ENCODE data around the gene ZNF529. TPM values are rescaled to one million over a fixed set of nuclear protein-coding genes. Genes with fewer than 3 reads are reported as not detected.

Gene ZNF529
- polyA plus RNA-seq, 2 of the 4 experiments (the other 2 are of a cell fraction): 3.1 to 7.0 TPM

DNA sequence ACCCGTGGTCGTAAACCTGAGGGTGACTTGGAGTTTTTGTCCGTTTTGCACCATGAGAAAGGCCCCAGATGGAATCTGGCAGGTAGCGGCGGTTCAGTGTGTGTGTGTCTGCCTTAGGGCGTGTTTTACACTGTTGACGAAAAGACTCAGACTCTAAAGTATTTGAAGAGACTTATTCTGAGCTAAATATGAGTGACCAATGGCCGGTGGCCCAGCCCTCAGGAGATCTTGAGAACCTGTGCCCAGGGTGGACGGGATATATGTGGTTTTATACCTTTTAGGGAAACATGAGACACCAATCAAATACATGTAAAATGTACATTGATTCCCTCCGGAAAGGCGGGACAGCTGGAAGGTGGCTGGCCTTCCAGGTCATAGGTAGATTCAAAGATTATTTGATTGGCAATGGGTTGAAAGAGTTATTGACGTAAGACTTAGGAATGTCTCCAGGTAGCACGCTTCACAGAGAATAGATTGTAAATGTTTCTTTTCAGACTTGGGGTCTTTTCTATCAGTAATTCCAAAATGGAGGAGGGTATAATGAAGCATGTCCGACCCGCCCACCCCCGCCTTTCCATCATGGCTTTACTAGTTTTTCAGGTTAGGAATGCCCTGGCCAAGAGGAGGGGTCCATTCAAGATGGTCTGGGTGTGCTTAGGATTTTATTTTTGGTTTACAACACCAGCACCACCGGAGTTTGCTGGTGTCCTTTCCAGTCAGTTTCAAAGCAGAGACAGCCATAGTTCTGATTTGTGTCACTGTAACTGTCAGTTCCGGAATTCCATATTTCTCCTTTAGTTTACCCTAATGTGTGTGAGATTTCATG, 1.0 kb upstream of the ZNF529 start:
- CTCF ChIA-PET: interaction anchor here (0.6 to 1.2 kb wide), 2 partner anchors 21 to 238 kb away, joined by 3 read pairs; no protein-coding TSS in a partner anchor

DNA sequence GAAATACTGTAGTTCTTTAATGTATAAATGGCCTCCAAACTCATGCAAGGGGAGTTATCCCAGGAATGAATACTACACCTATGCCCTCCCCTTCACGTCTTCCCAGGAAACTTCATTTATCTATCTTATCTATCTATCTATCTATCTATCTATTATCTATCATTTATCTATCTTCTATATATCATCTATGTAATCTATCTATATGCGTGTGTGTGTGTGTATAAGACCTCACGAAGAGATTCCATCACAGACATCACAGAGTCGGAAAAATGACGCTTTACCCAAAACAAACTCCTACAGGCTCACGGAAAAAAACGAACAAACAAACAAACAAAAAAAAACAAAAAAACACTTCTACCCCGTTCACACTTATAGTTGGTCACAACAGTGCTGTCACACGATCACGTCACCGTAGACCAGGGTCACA, 486 bp downstream of the ZNF529 start:
- DNase-seq (ENCODE audit: low read depth in 1 of 2, low spot score in 1 of 2): no peak
- no peaks in the 10 kb centered on the region for H3K4me1 ChIP-seq
- peak overlapping the region; percentile 72 to 86 for H3K27ac ChIP-seq
- ChIA-PET POLR2A (interaction anchor here (1.0 to 1.9 kb wide), 7 partner anchors 44 to 505 kb away, joined by 3 to 21 read pairs (median 6); partner anchors contain the start of genes ZNF146, ZNF260, ZNF420 and ZNF461), CTCF (interaction anchor here (0.9 kb wide), 1 partner anchor 204 kb away, joined by 3 read pairs; no protein-coding TSS in a partner anchor)
- peak overlapping the region; percentile 65 for H3K4me2 ChIP-seq
- TF ChIP-seq NPAS2 (CRISPR knock-in tag; IDR thresholded peaks at IDR 0.05; ENCODE audit: borderline replicate concordance): no peak
- TF ChIP-seq TFCP2L1 (CRISPR knock-in tag; IDR thresholded peaks at IDR 0.05): no peak
- TF ChIP-seq, protein P1, sequence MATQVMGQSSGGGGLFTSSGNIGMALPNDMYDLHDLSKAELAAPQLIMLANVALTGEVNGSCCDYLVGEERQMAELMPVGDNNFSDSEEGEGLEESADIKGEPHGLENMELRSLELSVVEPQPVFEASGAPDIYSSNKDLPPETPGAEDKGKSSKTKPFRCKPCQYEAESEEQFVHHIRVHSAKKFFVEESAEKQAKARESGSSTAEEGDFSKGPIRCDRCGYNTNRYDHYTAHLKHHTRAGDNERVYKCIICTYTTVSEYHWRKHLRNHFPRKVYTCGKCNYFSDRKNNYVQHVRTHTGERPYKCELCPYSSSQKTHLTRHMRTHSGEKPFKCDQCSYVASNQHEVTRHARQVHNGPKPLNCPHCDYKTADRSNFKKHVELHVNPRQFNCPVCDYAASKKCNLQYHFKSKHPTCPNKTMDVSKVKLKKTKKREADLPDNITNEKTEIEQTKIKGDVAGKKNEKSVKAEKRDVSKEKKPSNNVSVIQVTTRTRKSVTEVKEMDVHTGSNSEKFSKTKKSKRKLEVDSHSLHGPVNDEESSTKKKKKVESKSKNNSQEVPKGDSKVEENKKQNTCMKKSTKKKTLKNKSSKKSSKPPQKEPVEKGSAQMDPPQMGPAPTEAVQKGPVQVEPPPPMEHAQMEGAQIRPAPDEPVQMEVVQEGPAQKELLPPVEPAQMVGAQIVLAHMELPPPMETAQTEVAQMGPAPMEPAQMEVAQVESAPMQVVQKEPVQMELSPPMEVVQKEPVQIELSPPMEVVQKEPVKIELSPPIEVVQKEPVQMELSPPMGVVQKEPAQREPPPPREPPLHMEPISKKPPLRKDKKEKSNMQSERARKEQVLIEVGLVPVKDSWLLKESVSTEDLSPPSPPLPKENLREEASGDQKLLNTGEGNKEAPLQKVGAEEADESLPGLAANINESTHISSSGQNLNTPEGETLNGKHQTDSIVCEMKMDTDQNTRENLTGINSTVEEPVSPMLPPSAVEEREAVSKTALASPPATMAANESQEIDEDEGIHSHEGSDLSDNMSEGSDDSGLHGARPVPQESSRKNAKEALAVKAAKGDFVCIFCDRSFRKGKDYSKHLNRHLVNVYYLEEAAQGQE (IDR thresholded peaks at IDR 0.05): no peak
- no peak for ATAC-seq
- H3K9me3 ChIP-seq: peaks cover 95% of the 10 kb centered on the region
- peak overlapping the region; percentile 71 for H3K4me3 ChIP-seq
- 18% methylated on average over 11 of the region's 11 CpGs for WGBS (ENCODE audit: missing lambda C conversion rate)
- FAIRE-seq: peak; percentile 43

More for the DNA sequence above, 1.0 kb upstream of the ZNF529 start:
- ATAC-seq: peak; percentile 6 to 25; a peak in 4 of 6 replicates
- peak overlapping the region; percentile 71 for H3K4me3 ChIP-seq
- WGBS (ENCODE audit: missing lambda C conversion rate): 63% methylated on average over 18 of the region's 18 CpGs
- H3K9me3 ChIP-seq: peaks cover 95% of the 10 kb centered on the region
- FAIRE-seq: no peak
- H3K27ac ChIP-seq: peak overlapping the region; percentile 72 to 86
- 0 out of 2 replicates have a peak, but pooled peaks have one; percentile 30 for TF ChIP-seq HEYL (CRISPR knock-in tag; IDR thresholded peaks at IDR 0.05)
- no peak for TF ChIP-seq CEBPB (IDR thresholded peaks at IDR 0.05)
- TF ChIP-seq FOSL2 (IDR thresholded peaks at IDR 0.05): no peak
- no peak for TF ChIP-seq FOSL2 (CRISPR knock-in tag; IDR thresholded peaks at IDR 0.05)
- no peak for TF ChIP-seq JUN (IDR thresholded peaks at IDR 0.05)
- TF ChIP-seq KDM1A (IDR thresholded peaks at IDR 0.05; ENCODE audit: low read depth): no peak
- TF ChIP-seq SMC3 (IDR thresholded peaks at IDR 0.05): no peak
- no peak for TF ChIP-seq HOXB13 (CRISPR knock-in tag; IDR thresholded peaks at IDR 0.05; ENCODE audit: low read depth)
- TF ChIP-seq, protein P2, sequence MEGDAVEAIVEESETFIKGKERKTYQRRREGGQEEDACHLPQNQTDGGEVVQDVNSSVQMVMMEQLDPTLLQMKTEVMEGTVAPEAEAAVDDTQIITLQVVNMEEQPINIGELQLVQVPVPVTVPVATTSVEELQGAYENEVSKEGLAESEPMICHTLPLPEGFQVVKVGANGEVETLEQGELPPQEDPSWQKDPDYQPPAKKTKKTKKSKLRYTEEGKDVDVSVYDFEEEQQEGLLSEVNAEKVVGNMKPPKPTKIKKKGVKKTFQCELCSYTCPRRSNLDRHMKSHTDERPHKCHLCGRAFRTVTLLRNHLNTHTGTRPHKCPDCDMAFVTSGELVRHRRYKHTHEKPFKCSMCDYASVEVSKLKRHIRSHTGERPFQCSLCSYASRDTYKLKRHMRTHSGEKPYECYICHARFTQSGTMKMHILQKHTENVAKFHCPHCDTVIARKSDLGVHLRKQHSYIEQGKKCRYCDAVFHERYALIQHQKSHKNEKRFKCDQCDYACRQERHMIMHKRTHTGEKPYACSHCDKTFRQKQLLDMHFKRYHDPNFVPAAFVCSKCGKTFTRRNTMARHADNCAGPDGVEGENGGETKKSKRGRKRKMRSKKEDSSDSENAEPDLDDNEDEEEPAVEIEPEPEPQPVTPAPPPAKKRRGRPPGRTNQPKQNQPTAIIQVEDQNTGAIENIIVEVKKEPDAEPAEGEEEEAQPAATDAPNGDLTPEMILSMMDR (IDR thresholded peaks at IDR 0.05): no peak
- DNase-seq (ENCODE audit: low read depth in 1 of 2, low spot score in 1 of 2): peak; percentile 31 to 48
- peak overlapping the region; percentile 65 for H3K4me2 ChIP-seq
- no peaks in the 10 kb centered on the region for H3K4me1 ChIP-seq
- POLR2A ChIA-PET: interaction anchor here (1.2 to 1.9 kb wide), 3 partner anchors 46 to 113 kb away, joined by 3 to 21 read pairs (median 18); partner anchors contain the start of genes ZNF260 and ZNF566

DNA sequence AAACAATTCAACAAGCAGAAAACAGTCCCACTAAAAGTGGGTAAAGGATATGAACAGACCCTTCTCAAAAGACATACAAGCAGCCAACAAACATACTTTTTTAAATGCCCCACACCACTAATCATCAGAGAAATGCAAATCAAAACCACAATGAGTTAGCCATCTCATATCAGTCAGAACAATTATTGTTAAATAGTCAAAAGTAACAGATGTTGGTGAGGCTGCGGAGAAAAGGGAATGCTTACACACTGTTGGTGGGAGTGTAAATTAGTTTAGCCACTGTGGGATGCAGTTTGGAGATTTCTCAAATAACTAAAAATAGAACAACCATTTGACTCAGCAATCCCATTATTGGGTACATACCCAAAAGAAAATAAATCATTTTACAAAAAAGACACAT, 8.7 kb downstream of the ZNF529 start:
- no peak for ATAC-seq
- Histone ChIP-seq H3K4me1 (no peaks in the 10 kb centered on the region), H3K9me3 (peaks cover 98% of the 10 kb centered on the region), H3K4me3 (no peak overlapping the region), H3K4me2 (no peak overlapping the region), H3K27ac (no peak overlapping the region)
- TF ChIP-seq, protein P3, sequence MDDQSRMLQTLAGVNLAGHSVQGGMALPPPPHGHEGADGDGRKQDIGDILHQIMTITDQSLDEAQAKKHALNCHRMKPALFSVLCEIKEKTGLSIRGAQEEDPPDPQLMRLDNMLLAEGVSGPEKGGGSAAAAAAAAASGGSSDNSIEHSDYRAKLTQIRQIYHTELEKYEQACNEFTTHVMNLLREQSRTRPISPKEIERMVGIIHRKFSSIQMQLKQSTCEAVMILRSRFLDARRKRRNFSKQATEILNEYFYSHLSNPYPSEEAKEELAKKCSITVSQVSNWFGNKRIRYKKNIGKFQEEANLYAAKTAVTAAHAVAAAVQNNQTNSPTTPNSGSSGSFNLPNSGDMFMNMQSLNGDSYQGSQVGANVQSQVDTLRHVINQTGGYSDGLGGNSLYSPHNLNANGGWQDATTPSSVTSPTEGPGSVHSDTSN (IDR thresholded peaks at IDR 0.05): no peak
- CTCF ChIA-PET: no interaction called here
- DNase-seq (ENCODE audit: low read depth in 1 of 2, low spot score in 1 of 2): no peak
- POLR2A ChIA-PET: no interaction called here
- 90% methylated on average over 1 of the region's 1 CpG for WGBS (ENCODE audit: missing lambda C conversion rate)
- no peak for FAIRE-seq
